HepG2 (cell line): ENCODE results near the gene ART1.

ENCODE experiments used
- CREM ChIP-seq, 2 experiments: sonication (generic) in 1 of 2; formaldehyde crosslinking in 1 of 2; IDR thresholded peaks; 2 replicates each; pipeline versions ENCODE4 v1.4.0 to v1.6.1; 2016 to 2020; ENCODE audit warnings: antibody characterized with exemption in 1 of 2, mild to moderate bottlenecking in 1 of 2, missing genetic modification reagents in 1 of 2
- HNRNPLL ChIP-seq: fragments of 200-400 bp; formaldehyde crosslinking; IDR thresholded peaks from 2 replicates; pipeline ENCODE4 v1.6.1; 2017; ENCODE audit warnings: mild to moderate bottlenecking, low read depth, low read length; ENCODE audit not compliant: poor library complexity, severe bottlenecking
- JUND ChIP-seq: sonication (generic); formaldehyde crosslinking; IDR thresholded peaks from 2 replicates; pipeline ENCODE4 v1.8.0; 2022; ENCODE audit warnings: mild to moderate bottlenecking, missing genetic modification reagents
- TCF7L2 ChIP-seq: IDR thresholded peaks from 2 replicates; pipeline ENCODE4 v1.6.1; 2011; ENCODE audit warnings: mild to moderate bottlenecking, low read depth, low read length, moderate library complexity
- THYN1 ChIP-seq: sonication (generic); formaldehyde crosslinking; IDR thresholded peaks from 2 replicates; pipeline ENCODE4 v1.8.1; 2023; ENCODE audit warnings: low read depth, mild to moderate bottlenecking, moderate library complexity, missing genetic modification reagents, borderline replicate concordance
- ZNF570 ChIP-seq: sonication (generic); formaldehyde crosslinking; IDR thresholded peaks from 2 replicates; pipeline ENCODE4 v1.4.0; 2020; ENCODE audit warnings: mild to moderate bottlenecking, missing genetic modification reagents, borderline replicate concordance
- TF ChIP-seq, protein P1 (sequence below): sonication (generic); formaldehyde crosslinking; IDR thresholded peaks from 2 replicates; pipeline ENCODE4 v1.5.0; 2020; ENCODE audit warnings: mild to moderate bottlenecking, missing genetic modification reagents, moderate library complexity
- TF ChIP-seq, protein P2 (sequence below): sonication (generic); formaldehyde crosslinking; IDR thresholded peaks from 2 replicates; pipeline ENCODE4 v1.4.0; 2020; ENCODE audit warnings: missing genetic modification reagents

DNA sequence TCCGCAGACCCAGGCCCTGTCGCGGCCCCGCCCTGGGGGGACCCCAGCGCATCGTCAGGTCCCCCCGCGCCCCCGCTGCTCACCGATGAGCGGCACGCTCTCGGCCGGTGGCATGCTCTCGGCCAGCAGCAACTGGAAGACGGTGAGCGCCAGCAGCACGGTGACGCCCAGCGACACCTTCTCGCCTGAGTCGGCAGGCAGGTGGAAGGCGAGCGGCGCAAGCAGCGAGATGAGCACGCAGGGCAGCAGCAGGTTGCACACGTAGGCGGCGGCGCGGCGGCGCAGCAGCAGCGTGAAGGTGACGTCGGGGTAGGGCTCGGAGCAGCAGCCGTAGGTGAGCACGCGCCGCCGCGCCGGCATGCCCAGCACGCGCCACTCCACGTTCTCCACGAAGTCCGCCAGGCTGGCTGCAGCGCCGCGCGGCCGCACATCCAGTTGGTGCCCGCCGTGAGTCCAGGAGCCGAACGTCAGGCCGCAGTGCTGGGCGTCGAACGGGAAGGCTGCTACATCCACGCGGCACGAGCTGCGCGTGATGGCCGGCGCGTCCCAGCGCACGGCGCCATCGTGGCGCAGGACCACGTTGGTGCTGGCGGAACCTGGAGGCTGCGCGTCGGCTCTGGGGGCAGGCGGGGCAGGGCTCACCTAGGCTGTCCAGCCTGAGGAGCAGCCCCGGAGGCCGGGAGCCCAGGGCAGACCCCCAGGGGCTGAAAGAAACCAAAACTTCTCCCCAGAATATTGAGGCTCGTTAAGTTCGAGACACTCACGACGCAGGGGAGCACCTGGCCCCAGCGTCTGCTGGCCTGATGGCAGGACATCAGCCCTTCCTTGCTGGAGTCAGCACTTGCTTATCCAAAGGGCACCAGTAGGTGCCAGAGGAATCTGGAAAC lies 22.5 kb downstream of the ART1 start:
- TF ChIP-seq HNRNPLL (no peak), CREM (IDR thresholded peaks at IDR 0.05) (no peak), CREM (CRISPR knock-in tag; IDR thresholded peaks at IDR 0.05) (no peak), JUND (CRISPR knock-in tag) (no peak), THYN1 (CRISPR knock-in tag) (no peak), ZNF570 (CRISPR knock-in tag) (no peak), TCF7L2 (no peak)
- TF ChIP-seq, protein P1, sequence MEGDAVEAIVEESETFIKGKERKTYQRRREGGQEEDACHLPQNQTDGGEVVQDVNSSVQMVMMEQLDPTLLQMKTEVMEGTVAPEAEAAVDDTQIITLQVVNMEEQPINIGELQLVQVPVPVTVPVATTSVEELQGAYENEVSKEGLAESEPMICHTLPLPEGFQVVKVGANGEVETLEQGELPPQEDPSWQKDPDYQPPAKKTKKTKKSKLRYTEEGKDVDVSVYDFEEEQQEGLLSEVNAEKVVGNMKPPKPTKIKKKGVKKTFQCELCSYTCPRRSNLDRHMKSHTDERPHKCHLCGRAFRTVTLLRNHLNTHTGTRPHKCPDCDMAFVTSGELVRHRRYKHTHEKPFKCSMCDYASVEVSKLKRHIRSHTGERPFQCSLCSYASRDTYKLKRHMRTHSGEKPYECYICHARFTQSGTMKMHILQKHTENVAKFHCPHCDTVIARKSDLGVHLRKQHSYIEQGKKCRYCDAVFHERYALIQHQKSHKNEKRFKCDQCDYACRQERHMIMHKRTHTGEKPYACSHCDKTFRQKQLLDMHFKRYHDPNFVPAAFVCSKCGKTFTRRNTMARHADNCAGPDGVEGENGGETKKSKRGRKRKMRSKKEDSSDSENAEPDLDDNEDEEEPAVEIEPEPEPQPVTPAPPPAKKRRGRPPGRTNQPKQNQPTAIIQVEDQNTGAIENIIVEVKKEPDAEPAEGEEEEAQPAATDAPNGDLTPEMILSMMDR (CRISPR knock-in tag), result no peak
- TF ChIP-seq, protein P2, sequence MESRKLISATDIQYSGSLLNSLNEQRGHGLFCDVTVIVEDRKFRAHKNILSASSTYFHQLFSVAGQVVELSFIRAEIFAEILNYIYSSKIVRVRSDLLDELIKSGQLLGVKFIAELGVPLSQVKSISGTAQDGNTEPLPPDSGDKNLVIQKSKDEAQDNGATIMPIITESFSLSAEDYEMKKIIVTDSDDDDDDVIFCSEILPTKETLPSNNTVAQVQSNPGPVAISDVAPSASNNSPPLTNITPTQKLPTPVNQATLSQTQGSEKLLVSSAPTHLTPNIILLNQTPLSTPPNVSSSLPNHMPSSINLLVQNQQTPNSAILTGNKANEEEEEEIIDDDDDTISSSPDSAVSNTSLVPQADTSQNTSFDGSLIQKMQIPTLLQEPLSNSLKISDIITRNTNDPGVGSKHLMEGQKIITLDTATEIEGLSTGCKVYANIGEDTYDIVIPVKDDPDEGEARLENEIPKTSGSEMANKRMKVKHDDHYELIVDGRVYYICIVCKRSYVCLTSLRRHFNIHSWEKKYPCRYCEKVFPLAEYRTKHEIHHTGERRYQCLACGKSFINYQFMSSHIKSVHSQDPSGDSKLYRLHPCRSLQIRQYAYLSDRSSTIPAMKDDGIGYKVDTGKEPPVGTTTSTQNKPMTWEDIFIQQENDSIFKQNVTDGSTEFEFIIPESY, result no peak
